WI38 (cell line): ENCODE measurements around the gene MARF1.
"Not testable (repeated sequence)": the region's sequence is repeated elsewhere in the genome, so short reads cannot be mapped to it uniquely, and the experiment has no call there.

Experiments used
- H3K4me3 ChIP-seq: 2 replicates; pipeline ENCODE4 v1.5.1; 2011; ENCODE audit warnings: low read depth, mild to moderate bottlenecking, control low read depth, low read length
- TF ChIP-seq, protein P1 (sequence below): IDR thresholded peaks from 2 replicates; pipeline ENCODE4 v1.5.1; 2012; ENCODE audit warnings: low read depth, mild to moderate bottlenecking, control low read depth, low read length

The MARF1 gene

DNA sequence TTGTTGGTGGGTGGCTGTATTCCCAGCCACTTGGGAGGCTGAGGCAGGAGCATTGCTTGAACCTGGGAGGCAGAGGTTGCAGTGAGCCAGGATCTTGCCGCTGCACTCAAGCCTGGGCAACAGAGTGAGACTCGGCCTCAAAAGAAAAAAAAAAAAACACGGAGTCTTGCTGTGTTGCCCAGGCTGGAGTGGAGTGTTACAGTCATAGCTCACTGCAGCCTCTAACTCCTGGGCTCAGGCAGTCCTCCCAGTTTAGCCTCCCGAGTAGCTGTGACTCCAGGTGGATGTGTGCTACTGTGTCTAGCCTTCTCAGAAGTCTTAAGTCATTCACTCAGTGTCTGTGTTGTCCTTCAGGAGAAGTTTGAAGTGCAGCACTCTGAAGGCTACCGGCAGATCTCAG is 34.5 kb upstream of the MARF1 start:
- TF ChIP-seq, protein P1, sequence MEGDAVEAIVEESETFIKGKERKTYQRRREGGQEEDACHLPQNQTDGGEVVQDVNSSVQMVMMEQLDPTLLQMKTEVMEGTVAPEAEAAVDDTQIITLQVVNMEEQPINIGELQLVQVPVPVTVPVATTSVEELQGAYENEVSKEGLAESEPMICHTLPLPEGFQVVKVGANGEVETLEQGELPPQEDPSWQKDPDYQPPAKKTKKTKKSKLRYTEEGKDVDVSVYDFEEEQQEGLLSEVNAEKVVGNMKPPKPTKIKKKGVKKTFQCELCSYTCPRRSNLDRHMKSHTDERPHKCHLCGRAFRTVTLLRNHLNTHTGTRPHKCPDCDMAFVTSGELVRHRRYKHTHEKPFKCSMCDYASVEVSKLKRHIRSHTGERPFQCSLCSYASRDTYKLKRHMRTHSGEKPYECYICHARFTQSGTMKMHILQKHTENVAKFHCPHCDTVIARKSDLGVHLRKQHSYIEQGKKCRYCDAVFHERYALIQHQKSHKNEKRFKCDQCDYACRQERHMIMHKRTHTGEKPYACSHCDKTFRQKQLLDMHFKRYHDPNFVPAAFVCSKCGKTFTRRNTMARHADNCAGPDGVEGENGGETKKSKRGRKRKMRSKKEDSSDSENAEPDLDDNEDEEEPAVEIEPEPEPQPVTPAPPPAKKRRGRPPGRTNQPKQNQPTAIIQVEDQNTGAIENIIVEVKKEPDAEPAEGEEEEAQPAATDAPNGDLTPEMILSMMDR, result no peak
- no peak overlapping the region for H3K4me3 ChIP-seq

DNA sequence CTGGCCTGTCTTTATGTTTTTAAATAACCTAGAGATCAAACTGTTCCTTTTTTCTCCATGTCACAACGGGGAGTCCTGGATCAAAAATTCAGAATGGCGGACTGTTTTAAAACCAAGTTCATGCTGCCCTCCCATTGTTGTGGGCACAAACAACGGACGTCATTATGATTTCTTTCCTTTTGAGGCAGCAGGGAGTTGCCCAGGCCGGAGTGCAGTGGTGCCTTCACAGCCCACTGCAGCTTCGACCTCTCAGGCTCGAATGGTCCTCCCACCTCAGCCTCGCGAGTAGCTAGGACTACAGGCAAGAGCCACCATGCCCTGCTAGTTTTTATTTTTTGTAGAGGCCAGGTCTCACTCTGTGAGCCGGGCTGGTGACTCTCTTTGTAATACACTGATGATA is 33.6 kb upstream of the MARF1 start:
- TF ChIP-seq, protein P1, result no peak
- no peak overlapping the region for H3K4me3 ChIP-seq

DNA sequence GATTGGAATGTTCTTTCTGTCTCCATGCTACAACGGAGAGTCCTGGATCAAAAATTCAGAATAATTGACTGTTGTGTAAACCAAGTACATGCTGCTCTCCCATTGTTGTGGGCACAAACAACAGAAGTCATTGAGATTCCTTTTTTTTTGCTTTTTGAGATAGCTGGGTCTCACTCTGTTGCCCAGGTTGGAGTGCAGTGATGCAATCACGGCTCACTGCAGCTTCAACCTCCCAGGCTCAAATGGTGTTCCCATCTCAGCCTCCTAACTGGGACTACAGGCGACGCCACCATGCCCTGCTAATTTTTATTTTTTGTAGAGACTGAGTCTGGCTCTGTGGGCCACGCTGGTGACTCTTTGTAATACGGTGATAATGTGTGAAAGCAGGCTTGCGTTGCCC is 31.6 kb upstream of the MARF1 start:
- no peak overlapping the region for H3K4me3 ChIP-seq
- TF ChIP-seq, protein P1, result no peak

DNA sequence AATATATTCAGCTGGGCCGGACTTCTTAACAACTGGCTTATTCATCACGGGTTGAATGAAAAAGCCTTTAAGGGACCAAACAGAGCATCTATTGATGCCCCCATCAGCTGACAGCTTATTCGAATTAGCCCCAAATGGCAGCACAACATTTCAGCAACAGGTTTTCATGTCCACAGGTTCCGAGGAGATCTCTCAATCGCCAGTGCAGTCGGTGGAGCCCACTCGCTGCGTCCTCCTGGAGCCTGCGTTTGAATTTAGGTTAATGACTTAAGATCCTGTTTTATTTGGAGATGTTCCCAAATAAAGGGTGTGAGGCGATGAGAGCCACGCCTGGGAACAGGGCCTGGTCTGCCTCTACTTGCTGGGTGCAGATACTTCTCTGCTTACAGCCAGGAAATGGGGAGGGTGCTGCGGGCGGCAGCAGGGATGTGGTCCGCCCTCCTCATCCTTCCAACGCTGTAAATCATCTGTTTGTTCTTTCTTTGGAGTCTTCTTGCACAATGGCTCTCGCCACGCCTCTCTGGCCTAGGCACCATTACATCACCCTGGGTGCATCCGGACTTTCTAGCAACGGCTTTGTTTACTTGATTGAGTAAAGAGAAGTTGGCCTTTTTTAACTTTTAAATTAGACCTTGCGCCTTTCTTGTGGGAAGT is 29.7 kb upstream of the MARF1 start:
- TF ChIP-seq, protein P1, result no peak
- peak overlapping the region; percentile 22; the same call in 1 of the 2 replicates for H3K4me3 ChIP-seq

DNA sequence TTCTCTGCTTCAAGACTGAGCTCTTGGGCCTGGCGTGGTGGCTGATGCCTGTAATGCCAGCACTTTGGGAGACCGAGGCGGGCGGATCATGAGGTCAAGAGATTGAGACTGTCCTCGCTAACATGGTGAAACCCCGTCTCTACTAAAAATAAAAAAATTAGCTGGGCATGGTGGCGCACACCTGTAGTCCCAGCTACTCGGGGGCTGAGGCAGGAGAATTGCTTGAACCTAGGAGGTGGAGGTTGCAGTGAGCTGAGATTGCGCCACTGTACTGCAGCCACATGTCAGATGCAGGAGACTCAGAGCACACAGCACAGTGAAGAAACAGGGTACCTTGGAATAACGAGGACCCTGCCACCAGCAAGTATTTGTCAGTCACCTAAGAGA is 29.2 kb upstream of the MARF1 start:
- not testable (repeated sequence) for H3K4me3 ChIP-seq

DNA sequence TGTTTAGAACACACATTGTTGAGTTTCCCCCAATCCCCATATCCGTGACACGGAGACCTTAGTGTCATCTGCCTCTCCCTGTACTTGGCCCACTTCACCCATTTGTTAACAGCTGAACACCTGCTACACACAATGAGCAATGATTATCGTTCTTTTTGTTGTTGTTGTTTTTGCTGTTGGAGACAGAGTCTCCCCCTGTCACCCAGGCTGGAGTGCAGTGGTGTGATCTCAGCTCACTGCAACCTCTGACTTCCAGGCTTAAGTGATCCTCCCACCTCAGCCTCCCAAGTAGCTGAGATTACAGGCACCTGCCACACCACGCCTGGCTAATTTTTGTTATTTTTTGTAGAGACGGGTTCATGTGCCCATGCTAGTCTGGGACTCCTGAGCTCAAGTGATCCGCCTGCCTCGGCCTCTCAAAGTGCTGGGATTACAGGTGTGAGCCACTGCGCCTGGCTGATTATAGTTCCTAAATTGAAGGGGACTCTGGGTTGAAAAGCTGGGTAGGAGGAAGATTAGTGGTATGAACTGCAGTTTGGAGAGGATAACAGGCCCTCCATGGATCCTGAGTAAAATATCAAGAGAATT is 28.7 kb upstream of the MARF1 start:
- TF ChIP-seq, protein P1, result no peak
- H3K4me3 ChIP-seq, result no peak overlapping the region

DNA sequence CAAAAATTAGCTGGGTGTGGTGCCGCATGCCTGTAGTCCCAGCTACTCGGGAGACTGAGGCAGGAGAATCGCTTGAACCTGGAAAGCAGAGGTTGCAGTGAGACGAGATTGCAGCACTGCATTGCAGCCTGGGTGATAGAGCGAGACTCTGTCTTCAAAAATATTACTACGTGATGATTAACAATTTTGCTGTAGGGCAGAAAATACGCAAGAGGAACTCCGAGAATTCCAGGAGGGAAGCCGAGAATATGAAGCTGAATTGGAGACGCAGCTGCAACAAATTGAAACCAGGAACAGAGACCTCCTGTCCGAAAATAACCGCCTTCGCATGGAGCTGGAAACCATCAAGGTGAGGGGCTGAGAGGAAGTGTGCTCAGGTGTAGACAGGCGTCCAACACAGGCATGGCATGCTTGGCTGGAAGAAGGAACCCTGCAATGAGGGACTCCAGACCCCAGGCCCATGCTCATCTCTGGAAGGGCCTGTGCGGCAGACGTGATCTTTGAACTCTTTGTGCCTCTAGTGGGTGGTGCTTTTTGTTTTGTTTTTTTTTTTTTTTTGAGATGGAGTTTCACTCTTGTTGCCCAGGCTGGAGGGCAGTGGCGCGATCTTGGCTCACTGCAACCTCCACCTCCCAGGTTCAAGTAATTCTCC is 24.3 kb upstream of the MARF1 start:
- no peak overlapping the region for H3K4me3 ChIP-seq
- TF ChIP-seq, protein P1, result no peak
